Measurements from ENCODE around the gene XIRP2. TPM values are rescaled to one million over a fixed set of nuclear protein-coding genes. Genes with fewer than 3 reads are reported as not detected.

The XIRP2 gene
- total RNA-seq, 1 experiment from 2014 or later: not detected

DNA sequence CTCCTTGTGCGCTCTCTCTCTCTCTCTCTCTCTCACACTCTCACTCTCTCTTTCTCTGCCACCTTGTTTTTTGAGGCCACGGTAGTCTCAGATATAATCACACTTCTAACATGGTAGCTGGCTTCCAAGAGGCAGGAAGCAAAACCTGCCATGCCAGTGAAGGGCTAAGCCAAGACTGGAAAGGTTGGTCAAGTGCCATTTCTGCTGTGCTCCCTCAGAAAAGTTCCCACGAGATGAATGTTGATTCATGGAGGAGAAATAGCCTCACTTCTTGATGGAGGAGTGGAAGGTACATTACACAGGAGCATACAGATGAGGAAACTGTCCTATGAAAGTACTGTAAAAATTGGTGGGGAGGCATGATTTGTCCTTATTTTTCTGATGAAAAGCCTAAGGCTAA, 237.9 kb downstream of the XIRP2 start:
- Histone ChIP-seq H3K79me2 (ENCODE audit: insufficient read depth, low read length) (no peaks in the 10 kb centered on the region), H4K20me1 (ENCODE audit: insufficient read depth) (no peaks in the 10 kb centered on the region), H3K9me3 (ENCODE audit: control insufficient read depth in 1 of 2, insufficient read depth in 1 of 2, low read depth in 1 of 2, low read length in 2 of 2) (no peaks in the 10 kb centered on the region; a peak in 1 of 4 replicates), H2AFZ (ENCODE audit: low read depth, low read length, poor library complexity, severe bottlenecking) (no peak overlapping the region), H3K4me3 (replicated peaks in 1 of 2; ENCODE audit: low read depth in 1 of 2, low read length in 2 of 2) (no peak overlapping the region), H3K36me3 (ENCODE audit: control insufficient read depth in 1 of 2, insufficient read depth in 2 of 2, low read length in 2 of 2) (no peaks in the 10 kb centered on the region), H3K27me3 (ENCODE audit: insufficient read depth, low read length) (no peaks in the 10 kb centered on the region), H3K27ac (ENCODE audit: low read depth, low read length) (no peak overlapping the region), H3K4me1 (ENCODE audit: control insufficient read depth in 1 of 2, insufficient read depth in 2 of 2, low read length in 2 of 2) (no peaks in the 10 kb centered on the region), H3K9ac (ENCODE audit: low read length) (no peak overlapping the region), H3K9me2 (ENCODE audit: insufficient read depth) (no peaks in the 10 kb centered on the region), H3K4me2 (ENCODE audit: low read length) (no peak overlapping the region)
- ChIA-PET CTCF (no interaction called here), POLR2A (no interaction called here), RAD21 (ENCODE audit: low non-redundant PET in 1 of 2, low total read pairs in 2 of 2, uncharacterized antibody in 2 of 2, unreplicated experiment in 2 of 2) (no interaction called here)
- intact Hi-C loops (cut with micrococcal nuclease): no loop called here
- TF ChIP-seq POLR2AphosphoS5 (IDR thresholded peaks at IDR 0.05; ENCODE audit: low read depth, low read length) (no peak), TCF7L2 (IDR thresholded peaks at IDR 0.05; ENCODE audit: borderline replicate concordance, extremely low read depth, insufficient read depth, insufficient read length) (no peak), FOSL1 (IDR thresholded peaks at IDR 0.05; ENCODE audit: low read depth) (no peak), CTCF (IDR thresholded peaks at IDR 0.05 in 2 of 3, conservative IDR thresholded peaks at IDR 0.05 in 1 of 3; ENCODE audit: borderline replicate concordance in 1 of 3, insufficient read depth in 1 of 3, low read depth in 2 of 3, low read length in 2 of 3) (no peak), SRF (IDR thresholded peaks at IDR 0.05; ENCODE audit: low read depth) (no peak), ZNF274 (IDR thresholded peaks at IDR 0.05; ENCODE audit: low read depth, low read length) (no peak), ELF1 (IDR thresholded peaks at IDR 0.05; ENCODE audit: borderline replicate concordance, low read depth) (no peak), ATF3 (IDR thresholded peaks at IDR 0.05) (no peak), JUND (IDR thresholded peaks at IDR 0.05) (no peak), EZH2phosphoT487 (IDR thresholded peaks at IDR 0.05; ENCODE audit: borderline replicate concordance) (no peak), EGR1 (IDR thresholded peaks at IDR 0.05; ENCODE audit: low read depth) (no peak), EZH2 (IDR thresholded peaks at IDR 0.05) (no peak), CBX3 (IDR thresholded peaks at IDR 0.05; ENCODE audit: low read depth) (no peak), RAD21 (IDR thresholded peaks at IDR 0.05; ENCODE audit: low read depth) (no peak), SP1 (IDR thresholded peaks at IDR 0.05; ENCODE audit: low read depth) (no peak), POLR2A (IDR thresholded peaks at IDR 0.05; ENCODE audit: borderline replicate concordance, extremely low read depth, insufficient read depth, insufficient read length) (no peak)
- TF ChIP-seq, protein P1, sequence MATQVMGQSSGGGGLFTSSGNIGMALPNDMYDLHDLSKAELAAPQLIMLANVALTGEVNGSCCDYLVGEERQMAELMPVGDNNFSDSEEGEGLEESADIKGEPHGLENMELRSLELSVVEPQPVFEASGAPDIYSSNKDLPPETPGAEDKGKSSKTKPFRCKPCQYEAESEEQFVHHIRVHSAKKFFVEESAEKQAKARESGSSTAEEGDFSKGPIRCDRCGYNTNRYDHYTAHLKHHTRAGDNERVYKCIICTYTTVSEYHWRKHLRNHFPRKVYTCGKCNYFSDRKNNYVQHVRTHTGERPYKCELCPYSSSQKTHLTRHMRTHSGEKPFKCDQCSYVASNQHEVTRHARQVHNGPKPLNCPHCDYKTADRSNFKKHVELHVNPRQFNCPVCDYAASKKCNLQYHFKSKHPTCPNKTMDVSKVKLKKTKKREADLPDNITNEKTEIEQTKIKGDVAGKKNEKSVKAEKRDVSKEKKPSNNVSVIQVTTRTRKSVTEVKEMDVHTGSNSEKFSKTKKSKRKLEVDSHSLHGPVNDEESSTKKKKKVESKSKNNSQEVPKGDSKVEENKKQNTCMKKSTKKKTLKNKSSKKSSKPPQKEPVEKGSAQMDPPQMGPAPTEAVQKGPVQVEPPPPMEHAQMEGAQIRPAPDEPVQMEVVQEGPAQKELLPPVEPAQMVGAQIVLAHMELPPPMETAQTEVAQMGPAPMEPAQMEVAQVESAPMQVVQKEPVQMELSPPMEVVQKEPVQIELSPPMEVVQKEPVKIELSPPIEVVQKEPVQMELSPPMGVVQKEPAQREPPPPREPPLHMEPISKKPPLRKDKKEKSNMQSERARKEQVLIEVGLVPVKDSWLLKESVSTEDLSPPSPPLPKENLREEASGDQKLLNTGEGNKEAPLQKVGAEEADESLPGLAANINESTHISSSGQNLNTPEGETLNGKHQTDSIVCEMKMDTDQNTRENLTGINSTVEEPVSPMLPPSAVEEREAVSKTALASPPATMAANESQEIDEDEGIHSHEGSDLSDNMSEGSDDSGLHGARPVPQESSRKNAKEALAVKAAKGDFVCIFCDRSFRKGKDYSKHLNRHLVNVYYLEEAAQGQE (IDR thresholded peaks at IDR 0.05; ENCODE audit: low read depth): no peak
- TF ChIP-seq, protein P2, sequence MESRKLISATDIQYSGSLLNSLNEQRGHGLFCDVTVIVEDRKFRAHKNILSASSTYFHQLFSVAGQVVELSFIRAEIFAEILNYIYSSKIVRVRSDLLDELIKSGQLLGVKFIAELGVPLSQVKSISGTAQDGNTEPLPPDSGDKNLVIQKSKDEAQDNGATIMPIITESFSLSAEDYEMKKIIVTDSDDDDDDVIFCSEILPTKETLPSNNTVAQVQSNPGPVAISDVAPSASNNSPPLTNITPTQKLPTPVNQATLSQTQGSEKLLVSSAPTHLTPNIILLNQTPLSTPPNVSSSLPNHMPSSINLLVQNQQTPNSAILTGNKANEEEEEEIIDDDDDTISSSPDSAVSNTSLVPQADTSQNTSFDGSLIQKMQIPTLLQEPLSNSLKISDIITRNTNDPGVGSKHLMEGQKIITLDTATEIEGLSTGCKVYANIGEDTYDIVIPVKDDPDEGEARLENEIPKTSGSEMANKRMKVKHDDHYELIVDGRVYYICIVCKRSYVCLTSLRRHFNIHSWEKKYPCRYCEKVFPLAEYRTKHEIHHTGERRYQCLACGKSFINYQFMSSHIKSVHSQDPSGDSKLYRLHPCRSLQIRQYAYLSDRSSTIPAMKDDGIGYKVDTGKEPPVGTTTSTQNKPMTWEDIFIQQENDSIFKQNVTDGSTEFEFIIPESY (IDR thresholded peaks at IDR 0.05; ENCODE audit: extremely low read depth, insufficient replicate concordance, low read length): no peak
- TF ChIP-seq, protein P3, sequence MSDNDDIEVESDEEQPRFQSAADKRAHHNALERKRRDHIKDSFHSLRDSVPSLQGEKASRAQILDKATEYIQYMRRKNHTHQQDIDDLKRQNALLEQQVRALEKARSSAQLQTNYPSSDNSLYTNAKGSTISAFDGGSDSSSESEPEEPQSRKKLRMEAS (IDR thresholded peaks at IDR 0.05): no peak
- ATAC-seq: no peak
- DNase-seq (ENCODE audit: low read depth, low spot score): no peak
- no TSS peak for BruUV-seq (replicated peaks)
